Globus pallidus (tissue), 1 donor: Measurements from ENCODE around the gene LONP2.

Source experiments
- DNase-seq: peaks from one replicate; pipeline ENCODE4 v3.0.0-alpha.2; 2015; ENCODE audit warnings: low spot score

LONP2 gene

DNA sequence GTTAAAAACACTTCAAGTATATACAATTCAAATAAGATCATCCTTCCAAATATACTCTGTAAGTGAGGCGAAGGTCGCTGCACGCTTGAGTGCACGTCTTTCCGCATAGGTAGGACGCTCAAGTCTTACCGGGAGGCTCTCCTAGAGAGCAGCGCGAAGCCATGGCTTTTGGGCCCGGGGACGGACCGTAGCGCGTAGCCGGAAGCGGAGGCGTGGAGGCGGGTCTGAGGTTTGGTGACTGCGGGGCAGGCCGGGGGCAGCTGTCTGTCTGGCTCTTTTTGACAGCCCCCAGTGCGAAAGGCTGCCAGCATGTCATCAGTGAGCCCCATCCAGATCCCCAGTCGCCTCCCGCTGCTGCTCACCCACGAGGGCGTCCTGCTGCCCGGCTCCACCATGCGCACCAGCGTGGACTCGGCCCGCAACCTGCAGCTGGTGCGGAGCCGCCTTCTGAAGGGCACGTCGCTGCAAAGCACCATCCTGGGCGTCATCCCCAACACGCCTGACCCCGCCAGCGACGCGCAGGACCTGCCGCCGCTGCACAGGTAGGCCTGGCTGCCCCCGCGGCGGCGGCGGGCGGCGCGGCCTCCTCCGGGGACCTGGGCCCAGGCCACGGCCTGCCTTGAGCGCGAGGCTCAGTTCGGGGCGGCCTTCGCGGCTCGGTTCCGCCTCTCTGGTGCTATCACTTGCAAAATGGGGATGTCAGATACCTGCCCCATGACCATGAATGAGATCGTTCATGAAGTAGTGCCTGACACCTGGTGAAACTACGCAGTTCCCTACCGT lies at the start of gene LONP2:
TSS of gene LONP2 (plus strand) at position 221 of the 783 bp plus-strand sequence. CDS start at position 310, 89 bp downstream.
- DNase-seq: peak; percentile 89

DNA sequence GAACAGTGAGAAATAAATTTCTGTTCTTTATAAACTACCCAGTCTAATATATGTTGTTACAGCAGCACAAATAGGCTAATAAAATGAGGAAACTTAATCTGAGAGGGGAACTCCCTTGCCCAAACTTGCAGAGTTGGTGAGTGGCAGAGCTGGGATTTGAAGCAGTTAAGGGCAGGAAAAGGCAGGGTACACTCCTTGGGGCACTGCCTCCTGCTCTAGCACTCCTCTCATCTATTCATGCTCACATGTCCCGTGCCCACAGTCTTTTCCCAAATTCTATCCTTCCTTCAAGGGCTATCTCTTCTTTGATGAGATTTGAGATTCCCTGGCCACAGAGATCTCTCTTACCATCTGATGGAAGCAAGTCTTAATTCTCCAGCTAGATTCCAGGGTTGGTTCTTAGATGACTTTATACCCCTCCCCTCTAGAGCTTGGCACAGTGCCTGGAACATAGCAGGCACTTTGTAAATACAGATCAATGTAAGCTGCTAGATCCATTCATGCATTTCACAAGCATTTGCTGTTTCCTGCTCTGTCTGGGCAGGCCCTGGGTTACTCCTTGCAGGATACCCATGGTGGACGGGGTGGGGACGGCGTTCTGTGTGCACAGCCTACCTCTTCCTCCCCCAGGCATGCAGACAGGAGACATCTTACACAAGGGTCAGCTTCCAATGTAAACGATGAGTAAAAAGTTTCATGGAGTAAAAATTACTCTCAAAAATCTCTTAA lies 49.1 kb upstream of the LONP2 start:
- no peak for DNase-seq

- DNase-seq: no peak
These were observed 46.8 kb upstream of the LONP2 start for GRCh38 chr16:48197294-48197693.

DNA sequence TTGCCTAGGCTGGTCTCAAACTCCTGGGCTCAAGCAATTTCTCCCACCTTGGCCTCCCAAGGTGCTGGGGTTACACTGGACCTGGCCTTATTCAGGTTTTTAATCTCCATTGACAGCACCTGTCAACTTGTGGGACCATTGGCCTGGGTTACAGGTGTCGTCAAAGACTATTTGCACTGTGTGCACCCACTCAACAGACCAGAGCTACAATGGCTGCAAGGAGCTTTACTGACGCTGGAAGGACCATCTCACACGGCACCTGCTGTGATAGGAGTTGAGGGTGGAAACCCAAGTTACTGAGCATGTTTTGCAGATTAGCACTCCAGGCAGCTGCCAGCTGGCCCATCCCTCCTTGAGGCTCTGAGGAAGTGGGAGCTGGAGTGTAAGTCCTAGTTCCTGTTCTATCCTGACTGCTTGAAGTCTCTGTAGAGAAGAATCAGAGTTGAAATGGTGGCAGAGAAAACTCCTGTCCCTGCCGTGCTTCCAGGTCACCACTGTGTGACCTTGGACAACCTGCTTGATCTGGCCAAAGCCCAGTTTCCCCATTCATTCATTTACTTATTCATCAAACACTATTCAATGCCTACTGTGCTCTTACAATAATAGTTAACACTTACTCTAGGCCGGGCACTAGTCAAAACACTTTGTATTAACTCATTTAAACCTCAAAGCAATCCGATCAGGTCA lies 42.4 kb upstream of the LONP2 start:
- DNase-seq: no peak

- no peak for DNase-seq
These were observed 39.9 kb upstream of the LONP2 start for GRCh38 chr16:48203974-48204824.

- no peak for DNase-seq
These were observed 39.3 kb upstream of the LONP2 start for GRCh38 chr16:48204825-48205151.

DNA sequence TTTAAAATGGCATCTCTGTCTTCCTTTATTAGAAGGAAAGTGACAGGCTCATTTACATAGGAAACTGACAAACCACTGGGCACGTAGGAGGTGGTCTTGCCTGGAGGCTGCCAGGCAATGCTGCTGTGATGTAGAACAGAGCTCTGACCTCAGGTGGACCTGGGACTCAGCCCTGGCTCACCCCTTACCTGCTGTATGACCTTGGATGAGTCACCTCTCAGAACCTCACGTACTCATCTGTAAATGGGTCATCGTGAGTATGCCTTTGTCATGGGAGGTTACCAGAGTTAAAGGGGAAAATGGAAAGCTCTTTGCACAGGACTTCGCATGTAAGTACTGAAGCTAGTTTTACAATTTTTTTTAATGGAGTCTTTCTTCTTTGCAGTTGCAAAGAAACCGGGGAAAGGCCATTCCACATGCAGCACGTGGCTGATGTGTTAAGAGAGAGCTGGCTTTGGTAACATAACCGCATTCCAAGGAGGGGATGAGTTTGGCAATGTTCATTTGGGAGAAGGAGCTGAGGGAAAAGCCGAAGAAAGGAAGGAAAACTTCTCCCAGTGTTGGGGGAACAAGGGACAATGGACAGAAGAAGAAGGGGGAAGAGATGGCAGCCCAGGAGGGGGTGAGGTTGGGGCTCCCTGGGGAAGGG lies 37.4 kb upstream of the LONP2 start:
- DNase-seq: no peak

DNA sequence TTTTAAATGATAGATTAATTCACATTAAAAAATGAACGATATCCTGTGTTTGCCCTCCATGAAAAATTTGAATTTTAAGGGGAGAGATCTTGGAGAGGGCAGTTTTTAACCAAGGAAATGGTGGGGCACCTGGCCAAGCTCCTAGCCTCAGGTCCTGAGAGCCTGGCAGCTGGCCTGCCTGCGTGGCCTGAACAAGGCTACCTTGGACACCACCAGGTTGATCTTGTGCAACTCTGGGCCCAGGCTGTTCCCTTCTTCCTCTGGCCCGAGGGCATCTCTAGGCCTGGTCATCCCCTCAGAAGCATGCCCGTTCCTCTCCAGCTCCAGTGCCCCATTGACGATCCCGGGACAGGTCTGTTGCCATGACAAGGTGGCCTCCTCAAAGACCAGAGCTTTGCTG lies 33.4 kb upstream of the LONP2 start:
- no peak for DNase-seq

GRCh38 chr16:48212033-48212432 lies 32.1 kb upstream of the LONP2 start:
- DNase-seq: no peak

GRCh38 chr16:48215738-48216137 lies 28.4 kb upstream of the LONP2 start:
- DNase-seq: no peak

DNA sequence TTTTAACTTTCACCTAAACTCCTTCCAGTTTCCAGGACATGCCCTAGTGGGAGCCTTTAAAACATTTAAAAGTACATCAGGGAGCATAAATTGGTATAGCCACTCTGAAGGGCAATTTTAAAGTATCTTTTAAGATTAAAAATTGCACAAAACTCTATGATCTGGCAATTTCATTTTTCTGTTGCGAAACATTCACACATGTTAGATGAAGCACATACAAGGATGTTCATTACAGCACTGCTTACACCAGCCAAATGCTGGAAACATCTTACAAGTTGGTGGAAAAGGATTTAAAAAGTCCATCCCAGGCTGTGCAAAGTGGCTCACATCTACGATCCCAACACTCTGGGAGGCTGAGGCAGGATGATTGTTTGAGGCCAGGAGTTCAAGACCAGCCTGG lies 26.4 kb upstream of the LONP2 start:
- DNase-seq: no peak

GRCh38 chr16:48218473-48218872 lies 25.6 kb upstream of the LONP2 start:
- DNase-seq: no peak

- DNase-seq: no peak
These were observed 23.2 kb upstream of the LONP2 start for GRCh38 chr16:48220891-48221290.

DNA sequence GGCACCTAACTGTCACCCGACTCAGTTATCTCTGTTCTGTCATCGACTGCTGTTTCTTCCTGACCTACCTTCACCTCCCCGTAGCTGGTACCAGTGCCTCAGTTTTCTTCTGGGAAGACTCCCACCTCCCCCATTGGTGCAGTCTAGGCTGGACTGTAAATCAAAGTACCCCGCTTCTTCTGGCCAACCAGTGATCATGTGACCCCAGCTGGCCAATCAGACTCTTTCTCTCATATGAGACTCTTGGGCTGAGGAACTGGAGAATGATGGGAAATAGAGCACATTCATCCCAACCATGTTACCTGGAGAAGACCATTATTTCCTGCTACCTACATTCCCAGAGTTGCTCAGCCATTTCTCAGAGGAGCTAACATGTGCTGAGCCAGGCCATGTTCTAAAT lies 20.6 kb upstream of the LONP2 start:
- no peak for DNase-seq

DNA sequence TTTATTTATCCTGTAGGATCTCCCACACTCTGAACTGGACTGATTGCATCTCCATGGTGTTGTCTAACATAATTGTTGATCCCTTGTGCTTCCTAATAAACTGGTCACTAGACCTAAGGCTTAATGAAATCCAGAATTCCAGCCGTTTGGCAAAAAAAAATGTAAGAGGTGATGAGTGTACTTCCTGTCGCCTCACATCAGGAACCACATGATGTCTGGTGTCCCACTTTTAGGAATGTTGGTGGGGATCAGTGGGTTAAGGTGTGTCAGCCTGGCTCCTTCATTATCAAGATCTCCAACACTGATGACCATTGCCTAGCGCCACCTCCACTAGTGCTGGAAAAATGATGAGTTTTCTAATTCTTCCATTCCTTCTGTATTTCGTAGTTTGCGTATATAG lies 18.6 kb upstream of the LONP2 start:
- DNase-seq: no peak

DNA sequence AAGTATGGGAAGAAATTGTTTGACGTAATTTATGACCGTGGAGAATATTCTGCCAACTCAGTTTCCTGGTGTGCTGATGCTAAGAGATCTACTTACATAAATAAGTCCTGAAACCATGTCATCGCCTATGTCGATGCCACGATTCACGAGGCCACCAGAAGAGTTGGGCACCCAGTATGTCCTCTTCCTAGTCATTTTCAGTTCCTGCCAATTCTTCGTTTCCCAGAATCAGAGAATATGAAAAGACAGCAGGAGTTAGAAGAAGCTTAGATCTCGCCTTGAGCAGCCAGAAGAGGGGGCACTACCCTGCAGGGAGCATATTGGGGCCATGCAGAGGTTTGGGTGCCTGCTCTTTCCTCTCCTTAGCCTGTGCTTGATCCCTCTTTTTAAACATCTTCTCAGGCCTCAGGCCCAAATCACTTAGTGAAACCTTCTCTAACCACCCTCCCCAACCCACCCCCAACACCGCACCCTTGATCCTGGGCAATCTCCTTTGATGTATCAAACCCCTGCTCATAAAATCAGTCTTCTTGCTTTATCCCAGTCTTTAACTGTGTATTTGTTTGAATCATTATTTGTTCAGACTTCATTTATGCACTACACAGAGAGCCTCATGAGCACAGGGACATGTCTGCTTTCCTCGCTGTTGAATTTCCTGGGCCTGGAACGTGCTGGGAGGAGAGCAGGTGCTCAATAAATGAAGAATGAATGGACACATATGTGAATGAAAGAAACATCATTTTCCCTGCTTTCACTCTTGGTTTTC lies 12.2 kb upstream of the LONP2 start:
- DNase-seq: no peak

DNA sequence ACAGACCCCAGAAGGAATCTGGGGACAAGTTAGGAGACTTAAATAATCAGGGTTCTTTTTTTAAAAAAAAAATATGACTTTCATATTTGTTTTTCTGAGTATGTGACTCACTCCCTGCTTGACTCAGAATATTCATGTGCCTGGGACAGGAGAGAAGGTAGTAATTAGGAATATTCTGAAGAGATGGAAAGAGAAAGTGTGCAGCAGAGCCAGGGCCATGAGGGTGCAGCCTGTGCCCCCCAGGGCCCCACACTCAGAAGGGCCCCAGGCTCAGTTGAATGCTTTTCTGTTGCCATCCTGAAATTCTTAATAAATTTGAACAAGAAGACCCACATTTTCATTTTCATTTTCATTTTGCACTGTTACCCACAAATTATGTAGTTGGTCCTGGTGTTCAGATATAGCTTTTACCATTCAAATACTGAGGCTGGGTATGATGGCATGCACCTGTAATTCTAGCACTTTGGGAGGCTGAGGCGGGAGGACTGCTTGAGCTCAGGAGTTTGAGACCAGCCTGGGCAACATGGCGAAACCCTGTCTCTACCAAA lies 11.5 kb upstream of the LONP2 start:
- no peak for DNase-seq

DNA sequence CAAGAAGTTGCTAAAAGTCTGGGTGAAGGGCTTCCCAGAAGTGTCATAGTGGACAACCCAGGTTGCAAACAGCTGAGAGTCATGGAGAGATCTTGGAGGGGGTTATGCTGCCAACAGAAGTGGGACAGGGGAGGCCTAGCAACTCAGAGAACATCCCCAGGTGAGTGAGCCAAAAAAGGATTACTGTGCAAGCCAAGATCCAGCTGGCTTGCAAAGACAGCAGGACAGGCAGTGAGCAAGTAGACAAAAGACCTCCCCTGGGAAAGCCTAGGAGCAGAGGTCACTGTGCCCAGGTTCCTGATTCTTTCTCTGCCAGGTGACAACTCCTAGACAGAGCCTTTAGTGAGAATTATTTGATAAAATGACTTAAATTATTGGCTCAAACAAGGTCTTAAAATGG lies 9.5 kb upstream of the LONP2 start:
- no peak for DNase-seq

- no peak for DNase-seq
These were observed 9.0 kb upstream of the LONP2 start for GRCh38 chr16:48235058-48235555.

DNA sequence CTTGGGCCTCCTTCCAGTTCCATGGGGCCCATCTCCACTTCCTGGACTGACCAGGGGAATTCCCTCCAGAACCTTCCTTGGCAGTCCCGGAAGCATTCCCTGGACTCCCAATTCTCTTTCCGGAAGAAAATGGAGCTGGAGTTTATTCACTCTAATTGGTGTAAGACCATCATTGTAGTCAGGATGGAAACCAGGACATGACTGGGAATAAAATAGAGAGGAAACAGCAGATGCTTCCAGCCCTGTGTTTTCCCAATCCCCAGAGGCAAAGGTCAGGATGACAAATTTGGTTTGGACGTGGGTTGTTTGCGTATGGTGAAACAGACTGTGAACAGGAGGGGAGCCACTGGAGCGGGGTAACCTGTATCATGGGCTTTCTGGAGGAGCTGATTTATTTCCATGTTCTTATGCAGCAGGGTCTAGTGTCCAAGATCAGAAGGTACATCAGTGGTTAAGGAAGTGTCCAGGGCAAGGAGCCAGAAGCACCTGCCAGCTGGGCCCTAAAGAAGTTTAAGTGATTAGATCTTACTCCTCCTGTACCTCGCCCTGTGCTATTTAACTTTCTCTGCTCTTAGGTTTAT lies 8.5 kb upstream of the LONP2 start:
- no peak for DNase-seq
